Kidney (tissue), 14 donors: ENCODE results near the gene URAD. TPM values are rescaled to one million over a fixed set of nuclear protein-coding genes. Genes with fewer than 3 reads are reported as not detected.
A peak's percentile ranks its signal among the peaks of the same experiment; 100 is the strongest.

Experiments
- DNase-seq, 5 donors: peaks; one replicate each; pipeline ENCODE4 v3.0.0-alpha.2; 2013 to 2020
- FAIRE-seq: peaks from 2 replicates; lab custom pipeline; 2012; peaks lifted over from hg19 to GRCh38; lab: Jason Lieb, UNC
- H3K27ac ChIP-seq, 2 donors: one replicate each; pipeline ENCODE4 v1.7.0; 2013; ENCODE audit warnings: low read depth in 2 of 2, low read length in 2 of 2, inconsistent platforms in 1 of 2
- H3K27me3 ChIP-seq: one replicate; pipeline ENCODE4 v1.7.1; 2013; ENCODE audit warnings: low read length, inconsistent platforms; ENCODE audit not compliant: control insufficient read depth, insufficient read depth
- H3K36me3 ChIP-seq, 3 donors: one replicate each; pipeline versions ENCODE4 v1.7.0 to v1.7.1; 2013; ENCODE audit warnings: low read length in 3 of 3, control low read depth in 1 of 3, inconsistent platforms in 1 of 3; ENCODE audit not compliant: insufficient read depth in 3 of 3, control insufficient read depth in 2 of 3
- H3K4me1 ChIP-seq, 3 donors: one replicate each; pipeline versions ENCODE4 v1.7.0 to v1.7.1; 2013; ENCODE audit warnings: low read length in 3 of 3, inconsistent platforms in 1 of 3, low read depth in 1 of 3; ENCODE audit not compliant: control insufficient read depth in 2 of 3, insufficient read depth in 2 of 3
- H3K4me3 ChIP-seq, 3 donors: one replicate each; pipeline versions ENCODE4 v1.7.0 to v1.8.1; 2013; ENCODE audit warnings: low read length in 3 of 3, control low read depth in 1 of 3, inconsistent platforms in 1 of 3
- H3K9ac ChIP-seq, 3 donors: one replicate each; pipeline versions ENCODE4 v1.7.0 to v1.7.1; 2013; ENCODE audit warnings: low read length in 3 of 3, control low read depth in 1 of 3, inconsistent platforms in 1 of 3
- H3K9me3 ChIP-seq, 3 donors: one replicate each; pipeline versions ENCODE4 v1.7.0 to v1.7.1; 2013; ENCODE audit warnings: low read length in 3 of 3, control low read depth in 1 of 3, inconsistent platforms in 1 of 3; ENCODE audit not compliant: control insufficient read depth in 2 of 3, insufficient read depth in 1 of 3
- CTCF ChIP-seq: IDR thresholded peaks from 3 replicates; pipeline ENCODE4 v1.5.1; 2012; ENCODE audit warnings: mild to moderate bottlenecking, moderate library complexity, borderline replicate concordance; ENCODE audit not compliant: insufficient read depth; ENCODE audit errors: extremely low read depth
- intact Hi-C: fragments of 100-400 bp; cut with DNase I; formaldehyde crosslinking; loops from one replicate; pipeline ENCODE4 v1.11.1; 2022
- polyA plus RNA-seq: library from polyadenylated mRNA; stranded (reverse); fragments of 350-450 nt; fragmentation: Illumina TruSeq; extraction: RNeasy Lipid Tissue Mini Kit (QIAGEN cat#74804); gene quantifications from one replicate; pipeline ENCODE4 v1.2.3, GENCODE V29; 2014; ENCODE audit warnings: low read depth, low replicate concordance; ENCODE audit not compliant: insufficient read depth
- total RNA-seq: library from RNA; stranded (reverse); fragmentation: NEBNext Ultra II Directional; extraction: Animal tissue kit (Norgen Biotek cat#: 25700); gene quantifications from one replicate; pipeline ENCODE4 v1.2.1, GENCODE V29; 2021
- donor health status: control.
- donor health status: control.
- donor health status: control.
- donor health status: control.
- donor health status: control.
- donor health status: DM: yes; HTN: yes; CAD: no.
- donor health status: Normal renal cell carcinoma (clear cell type).

Gene URAD
- total and polyA plus RNA-seq, 2 donors from 2014 or later, result not detected

- Histone ChIP-seq H3K4me3 (no peak overlapping the region), H3K27me3 (no peaks in the 10 kb centered on the region), H3K9ac (no peak overlapping the region), H3K27ac (no peak overlapping the region), H3K4me1 (no peaks in the 10 kb centered on the region), H3K9me3 (no peaks in the 10 kb centered on the region), H3K36me3 (no peaks in the 10 kb centered on the region)
- no peak for TF ChIP-seq CTCF
- FAIRE-seq, result no peak
- intact Hi-C loops, result no loop called here
- DNase-seq, result peak in 3 of 5 donors; percentile 10 to 42 (median 24)
These were observed 14.6 kb upstream of the URAD start for GRCh38 chr13:28002886-28003698.

- H3K9me3 ChIP-seq, result no peaks in the 10 kb centered on the region
- no peaks in the 10 kb centered on the region for H3K27me3 ChIP-seq
- intact Hi-C loops, result no loop called here
- H3K27ac ChIP-seq, result no peak overlapping the region
- H3K4me1 ChIP-seq, result no peaks in the 10 kb centered on the region
- DNase-seq, result no peak
- H3K36me3 ChIP-seq, result no peaks in the 10 kb centered on the region
- no peak for TF ChIP-seq CTCF
- no peak overlapping the region for H3K9ac ChIP-seq
- FAIRE-seq, result no peak
- no peak overlapping the region for H3K4me3 ChIP-seq
These were observed 13.5 kb upstream of the URAD start for GRCh38 chr13:28001837-28002473.

GRCh38 chr13:28001049-28001448, 12.6 kb upstream of the URAD start:
- Histone ChIP-seq H3K4me1 (no peaks in the 10 kb centered on the region), H3K27me3 (no peaks in the 10 kb centered on the region), H3K36me3 (no peaks in the 10 kb centered on the region), H3K27ac (no peak overlapping the region), H3K4me3 (no peak overlapping the region), H3K9ac (no peak overlapping the region), H3K9me3 (no peaks in the 10 kb centered on the region)
- intact Hi-C loops, result no loop called here
- FAIRE-seq, result no peak
- no peak for TF ChIP-seq CTCF
- no peak for DNase-seq
